Stimulated activated CD8-positive, alpha-beta memory T cell treated with anti-CD3 and anti-CD28 coated beads, Interleukin-15, amount 100 ng/mL, for 4 hours (primary cell): ENCODE measurements around the gene ZNF3.

Source experiments
- DNase-seq, 2 donors: peaks; one replicate each; pipeline ENCODE4 v3.0.0-alpha.2; 2020; ENCODE audit warnings: low read depth in 2 of 2

The ZNF3 gene

GRCh38 chr7:100109521-100110163 lies 28.1 kb upstream of the ZNF3 start:
- DNase-seq: no peak

GRCh38 chr7:100107890-100108289 lies 26.4 kb upstream of the ZNF3 start:
- no peak for DNase-seq

- DNase-seq: no peak
Observed at GRCh38 chr7:100107125-100107737, 25.7 kb upstream of the ZNF3 start.

- DNase-seq: no peak
Observed at GRCh38 chr7:100106633-100107032, 25.1 kb upstream of the ZNF3 start.

GRCh38 chr7:100105534-100105933 lies 24.0 kb upstream of the ZNF3 start:
- no peak for DNase-seq

GRCh38 chr7:100102950-100103840 lies 21.7 kb upstream of the ZNF3 start:
- DNase-seq: no peak

- peak; percentile 93 to 95 for DNase-seq
Observed at GRCh38 chr7:100101016-100101862, 19.7 kb upstream of the ZNF3 start, which contains the start of the genes AP4M1 and MCM7. Gene AP4M1 (plus strand): TSS chr7:100101643. CDS start chr7:100101715, 72 bp downstream. Gene MCM7 (minus strand): TSS chr7:100101397. CDS start chr7:100101294, 103 bp downstream.

GRCh38 chr7:100100420-100101015 lies 19.0 kb upstream of the ZNF3 start:
- peak; percentile 76 to 79 for DNase-seq

- DNase-seq: no peak
Observed at GRCh38 chr7:100099452-100099851, 17.9 kb upstream of the ZNF3 start.

- no peak for DNase-seq
Observed at GRCh38 chr7:100098913-100099312, 17.4 kb upstream of the ZNF3 start.

- DNase-seq: no peak
Observed at GRCh38 chr7:100095704-100096103, 14.2 kb upstream of the ZNF3 start.

GRCh38 chr7:100095289-100095688 lies 13.8 kb upstream of the ZNF3 start:
- no peak for DNase-seq

- DNase-seq: no peak
Observed at GRCh38 chr7:100093925-100094486, 12.5 kb upstream of the ZNF3 start.

- DNase-seq: no peak
Observed at GRCh38 chr7:100093498-100093897, 12.0 kb upstream of the ZNF3 start.

- no peak for DNase-seq
Observed at GRCh38 chr7:100093054-100093453, 11.5 kb upstream of the ZNF3 start.

GRCh38 chr7:100091411-100092181 lies 10.1 kb upstream of the ZNF3 start:
- no peak for DNase-seq

- DNase-seq: no peak
Observed at GRCh38 chr7:100090527-100091410, 9.2 kb upstream of the ZNF3 start.

GRCh38 chr7:100089458-100090196 lies 8.1 kb upstream of the ZNF3 start:
- DNase-seq: no peak
